GM23338 (cell line): Measurements from ENCODE around the gene MAPRE2.

Experiments
- EZH2 ChIP-seq: fragments of 200-600 bp; sonication (generic); IDR thresholded peaks from one replicate; pipeline ENCODE4 v1.8.0; 2017; ENCODE audit warnings: antibody characterized with exemption, mild to moderate bottlenecking, low read depth; ENCODE audit not compliant: unreplicated experiment
- POLR2AphosphoS5 ChIP-seq: IDR thresholded peaks from 2 replicates; pipeline ENCODE4 v1.6.1; 2016; ENCODE audit warnings: antibody characterized with exemption, low read depth
- TF ChIP-seq, protein P1 (sequence below), 2 experiments: fragments of 200-600 bp in 1 of 2; sonication (generic) in 1 of 2; conservative IDR thresholded peaks; 2 replicates each; pipeline versions ENCODE4 v1.5.1 to v1.6.1; 2016 to 2017; ENCODE audit warnings: antibody characterized with exemption in 2 of 2, low read depth in 2 of 2, mild to moderate bottlenecking in 2 of 2, moderate library complexity in 1 of 2
- TF ChIP-seq, protein P2 (sequence below): IDR thresholded peaks from one replicate; pipeline ENCODE4 v1.6.1; 2018; ENCODE audit warnings: antibody characterized with exemption; ENCODE audit not compliant: unreplicated experiment

- TF ChIP-seq, protein P1, sequence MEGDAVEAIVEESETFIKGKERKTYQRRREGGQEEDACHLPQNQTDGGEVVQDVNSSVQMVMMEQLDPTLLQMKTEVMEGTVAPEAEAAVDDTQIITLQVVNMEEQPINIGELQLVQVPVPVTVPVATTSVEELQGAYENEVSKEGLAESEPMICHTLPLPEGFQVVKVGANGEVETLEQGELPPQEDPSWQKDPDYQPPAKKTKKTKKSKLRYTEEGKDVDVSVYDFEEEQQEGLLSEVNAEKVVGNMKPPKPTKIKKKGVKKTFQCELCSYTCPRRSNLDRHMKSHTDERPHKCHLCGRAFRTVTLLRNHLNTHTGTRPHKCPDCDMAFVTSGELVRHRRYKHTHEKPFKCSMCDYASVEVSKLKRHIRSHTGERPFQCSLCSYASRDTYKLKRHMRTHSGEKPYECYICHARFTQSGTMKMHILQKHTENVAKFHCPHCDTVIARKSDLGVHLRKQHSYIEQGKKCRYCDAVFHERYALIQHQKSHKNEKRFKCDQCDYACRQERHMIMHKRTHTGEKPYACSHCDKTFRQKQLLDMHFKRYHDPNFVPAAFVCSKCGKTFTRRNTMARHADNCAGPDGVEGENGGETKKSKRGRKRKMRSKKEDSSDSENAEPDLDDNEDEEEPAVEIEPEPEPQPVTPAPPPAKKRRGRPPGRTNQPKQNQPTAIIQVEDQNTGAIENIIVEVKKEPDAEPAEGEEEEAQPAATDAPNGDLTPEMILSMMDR (conservative IDR thresholded peaks at IDR 0.05; ENCODE audit: low read depth in 2 of 2): no peak
- TF ChIP-seq POLR2AphosphoS5: no peak
- TF ChIP-seq, protein P2, sequence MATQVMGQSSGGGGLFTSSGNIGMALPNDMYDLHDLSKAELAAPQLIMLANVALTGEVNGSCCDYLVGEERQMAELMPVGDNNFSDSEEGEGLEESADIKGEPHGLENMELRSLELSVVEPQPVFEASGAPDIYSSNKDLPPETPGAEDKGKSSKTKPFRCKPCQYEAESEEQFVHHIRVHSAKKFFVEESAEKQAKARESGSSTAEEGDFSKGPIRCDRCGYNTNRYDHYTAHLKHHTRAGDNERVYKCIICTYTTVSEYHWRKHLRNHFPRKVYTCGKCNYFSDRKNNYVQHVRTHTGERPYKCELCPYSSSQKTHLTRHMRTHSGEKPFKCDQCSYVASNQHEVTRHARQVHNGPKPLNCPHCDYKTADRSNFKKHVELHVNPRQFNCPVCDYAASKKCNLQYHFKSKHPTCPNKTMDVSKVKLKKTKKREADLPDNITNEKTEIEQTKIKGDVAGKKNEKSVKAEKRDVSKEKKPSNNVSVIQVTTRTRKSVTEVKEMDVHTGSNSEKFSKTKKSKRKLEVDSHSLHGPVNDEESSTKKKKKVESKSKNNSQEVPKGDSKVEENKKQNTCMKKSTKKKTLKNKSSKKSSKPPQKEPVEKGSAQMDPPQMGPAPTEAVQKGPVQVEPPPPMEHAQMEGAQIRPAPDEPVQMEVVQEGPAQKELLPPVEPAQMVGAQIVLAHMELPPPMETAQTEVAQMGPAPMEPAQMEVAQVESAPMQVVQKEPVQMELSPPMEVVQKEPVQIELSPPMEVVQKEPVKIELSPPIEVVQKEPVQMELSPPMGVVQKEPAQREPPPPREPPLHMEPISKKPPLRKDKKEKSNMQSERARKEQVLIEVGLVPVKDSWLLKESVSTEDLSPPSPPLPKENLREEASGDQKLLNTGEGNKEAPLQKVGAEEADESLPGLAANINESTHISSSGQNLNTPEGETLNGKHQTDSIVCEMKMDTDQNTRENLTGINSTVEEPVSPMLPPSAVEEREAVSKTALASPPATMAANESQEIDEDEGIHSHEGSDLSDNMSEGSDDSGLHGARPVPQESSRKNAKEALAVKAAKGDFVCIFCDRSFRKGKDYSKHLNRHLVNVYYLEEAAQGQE: no peak
- no peak for TF ChIP-seq EZH2
Measured at GRCh38 chr18:35186291-35187034, 145.2 kb downstream of the MAPRE2 start.
